Skeletal muscle satellite cell (primary cell): ENCODE results near the gene GSTM2. TPM values are rescaled to one million over a fixed set of nuclear protein-coding genes. Genes with fewer than 3 reads are reported as not detected.

Experiments
- H3K27me3 ChIP-seq: 2 replicates; pipeline ENCODE4 v1.7.0; 2013; ENCODE audit warnings: low read length; ENCODE audit not compliant: control insufficient read depth, insufficient read depth
- H3K36me3 ChIP-seq: 2 replicates; pipeline ENCODE4 v1.7.0; 2013; ENCODE audit warnings: mild to moderate bottlenecking, control low read depth, low read length; ENCODE audit not compliant: insufficient read depth
- H3K4me1 ChIP-seq: 2 replicates; pipeline ENCODE4 v1.7.0; 2013; ENCODE audit warnings: low read length; ENCODE audit not compliant: control insufficient read depth, insufficient read depth
- H3K4me2 ChIP-seq: 2 replicates; pipeline ENCODE4 v1.7.0; 2013; ENCODE audit warnings: mild to moderate bottlenecking, low read length
- H3K4me3 ChIP-seq: 2 replicates; pipeline ENCODE4 v1.7.0; 2013; ENCODE audit warnings: low read length
- H3K9ac ChIP-seq: 2 replicates; pipeline ENCODE4 v1.7.0; 2013; ENCODE audit warnings: mild to moderate bottlenecking, low read depth, low read length, moderate library complexity
- H3K9me3 ChIP-seq: replicated peaks from 2 replicates; pipeline ENCODE4 v1.7.0; 2013; ENCODE audit warnings: mild to moderate bottlenecking, control low read depth, low read length
- total RNA-seq: library from RNA; depleted of rRNA; stranded (reverse); fragments of >200 nt; gene quantifications from 2 replicates; pipeline ENCODE4 v1.2.3, GENCODE V29; 2012; rRNA removed

GSTM2 gene
- 7.4 and 8.4 TPM in 2 replicates for total RNA-seq

GRCh38 chr1:109667452-109668122, at the start of gene GSTM2:
Gene GSTM2, plus strand, starts transcription at chr1:109668057. Its CDS starts 59 bp downstream, at chr1:109668116.
- no peaks in the 10 kb centered on the region for H3K27me3 ChIP-seq

DNA sequence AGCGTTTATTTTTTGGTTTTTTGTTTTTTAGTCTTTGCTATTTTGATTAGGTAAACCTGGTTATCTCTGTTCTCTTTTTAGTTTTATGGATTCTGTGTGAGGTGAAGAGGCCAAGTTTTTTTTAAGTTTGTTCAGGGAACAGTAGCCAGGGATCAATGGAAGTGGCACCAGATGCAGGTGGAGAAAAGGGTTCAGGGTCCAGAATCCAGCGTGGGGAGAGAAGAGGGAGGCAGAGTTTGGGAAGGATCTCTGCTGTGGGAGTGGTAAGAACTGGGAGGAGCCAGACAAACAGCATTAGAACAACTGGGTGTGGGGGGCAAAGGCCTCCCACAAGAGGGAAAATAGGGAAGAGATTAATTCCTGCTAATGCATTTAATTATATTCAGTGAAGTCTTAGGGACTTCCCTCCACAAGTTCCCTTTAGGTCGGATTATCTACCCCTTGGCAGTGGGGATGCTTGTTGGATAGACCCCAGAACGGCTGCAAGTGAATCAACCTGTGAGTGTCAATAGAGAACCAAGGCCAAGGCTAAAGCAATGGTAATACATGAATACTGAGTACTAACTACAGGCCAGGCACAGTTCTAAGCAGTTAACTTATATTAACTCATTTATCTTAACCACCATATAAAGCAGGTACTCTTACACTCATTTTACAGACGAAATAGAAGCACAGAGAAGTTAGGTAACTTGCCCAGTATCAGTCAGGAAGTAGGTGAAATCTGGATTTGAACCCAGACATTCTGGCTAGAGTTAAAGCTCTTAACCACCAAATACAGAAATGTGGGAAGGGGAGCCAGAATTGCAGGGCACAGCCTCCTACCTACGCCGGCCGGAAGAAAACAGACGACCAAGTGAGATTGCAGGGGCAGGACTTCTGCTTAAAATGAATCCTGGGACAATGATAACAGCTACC, 48.9 kb upstream of the GSTM2 start:
- Histone ChIP-seq H3K27me3 (no peaks in the 10 kb centered on the region), H3K4me3 (peak overlapping the region; percentile 97), H3K36me3 (peaks cover 4% of the 10 kb centered on the region), H3K9ac (peak overlapping the region; percentile 98), H3K4me2 (peak overlapping the region; percentile 100), H3K4me1 (peaks cover 49% of the 10 kb centered on the region), H3K9me3 (no peaks in the 10 kb centered on the region)

More at GRCh38 chr1:109667452-109668122, at the start of gene GSTM2:
- Histone ChIP-seq H3K9ac (peak within 1 kb of the TSS; percentile 66), H3K4me1 (peaks cover 6% of the 10 kb centered on the region), H3K4me3 (peak within 1 kb of the TSS; percentile 67), H3K36me3 (no peaks in the 10 kb centered on the region), H3K9me3 (no peaks in the 10 kb centered on the region), H3K4me2 (peak within 1 kb of the TSS; percentile 82)

DNA sequence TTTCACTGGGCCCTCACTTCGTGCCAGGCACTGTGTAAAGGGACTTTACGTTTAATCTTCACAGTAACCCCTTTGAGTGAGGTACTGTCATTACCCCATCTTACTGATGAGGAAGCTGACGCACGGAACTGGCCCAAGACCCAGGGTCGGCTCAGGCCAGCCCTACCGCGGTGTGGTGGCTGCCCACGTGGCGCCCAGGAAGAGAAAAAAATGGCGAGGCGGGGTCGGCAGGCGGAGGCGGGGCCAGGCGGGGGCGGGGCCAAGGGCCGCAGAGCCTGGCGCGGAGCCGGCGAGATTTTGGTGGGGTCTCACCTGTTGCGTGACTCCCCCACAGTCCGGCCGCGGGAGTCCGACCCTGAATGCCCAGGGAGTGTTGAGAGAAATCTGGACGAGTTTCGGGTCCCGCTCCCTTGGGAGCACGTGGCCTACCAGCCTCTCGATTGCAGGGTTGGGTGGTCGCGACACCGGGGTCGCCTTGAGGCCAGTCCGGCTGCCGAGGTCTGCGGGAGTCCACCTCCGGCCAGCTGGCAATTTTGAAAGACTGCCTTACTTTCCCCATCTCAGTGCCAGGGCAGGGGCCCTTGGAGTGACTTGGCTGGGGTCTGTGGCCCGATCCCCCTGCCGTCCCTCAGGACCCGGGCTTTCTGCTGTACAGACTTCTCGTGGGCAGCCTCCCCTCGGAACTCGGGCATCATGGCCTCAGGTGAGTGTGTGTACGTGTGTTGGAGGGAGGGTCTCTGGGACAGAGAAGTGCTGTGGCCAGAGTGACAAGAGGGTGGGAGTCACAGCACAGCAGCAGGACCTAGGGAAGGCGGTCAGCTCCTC, 48.1 kb upstream of the GSTM2 start, which contains the start of the genes AMPD2 and GNAT2:
Gene AMPD2, plus strand, starts transcription at position 262 of the 825 bp plus-strand sequence. CDS start 1,339 bp downstream, outside the sequence.
Gene GNAT2, minus strand, starts transcription at position 41 of the 825 bp plus-strand sequence. CDS start 6,746 bp downstream, outside the sequence.
- Histone ChIP-seq H3K9ac (peak within 1 kb of the TSS; percentile 98), H3K9me3 (no peaks in the 10 kb centered on the region), H3K36me3 (peaks cover 4% of the 10 kb centered on the region), H3K4me1 (peaks cover 58% of the 10 kb centered on the region), H3K4me3 (peak within 1 kb of the TSS; percentile 97), H3K27me3 (no peaks in the 10 kb centered on the region), H3K4me2 (peak within 1 kb of the TSS; percentile 100)

- Histone ChIP-seq H3K9ac (peak overlapping the region; percentile 98), H3K4me2 (peak overlapping the region; percentile 100), H3K27me3 (no peaks in the 10 kb centered on the region), H3K36me3 (peaks cover 5% of the 10 kb centered on the region), H3K4me1 (peaks cover 58% of the 10 kb centered on the region), H3K4me3 (peak overlapping the region; percentile 97), H3K9me3 (no peaks in the 10 kb centered on the region)
Measured at GRCh38 chr1:109620401-109620791, 47.5 kb upstream of the GSTM2 start.

DNA sequence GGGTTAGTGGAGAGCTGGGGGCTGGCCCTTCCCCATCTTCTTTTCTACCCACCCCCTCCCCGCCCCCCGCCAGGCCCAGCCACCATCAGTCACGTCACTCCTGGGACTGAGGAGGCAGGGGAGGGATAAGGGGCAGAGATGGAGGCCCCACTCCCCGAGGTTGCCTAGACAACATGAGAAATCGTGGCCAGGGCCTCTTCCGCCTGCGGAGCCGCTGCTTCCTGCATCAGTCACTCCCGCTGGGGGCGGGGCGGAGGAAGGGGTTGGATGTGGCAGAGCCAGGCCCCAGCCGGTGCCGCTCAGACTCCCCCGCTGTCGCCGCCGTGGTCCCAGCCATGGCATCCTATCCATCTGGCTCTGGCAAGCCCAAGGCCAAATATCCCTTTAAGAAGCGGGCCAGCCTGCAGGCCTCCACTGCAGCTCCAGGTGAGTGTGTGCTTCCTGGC, 47.0 kb upstream of the GSTM2 start:
- Histone ChIP-seq H3K4me2 (peak overlapping the region; percentile 100), H3K4me3 (peak overlapping the region; percentile 97), H3K27me3 (no peaks in the 10 kb centered on the region), H3K36me3 (peaks cover 8% of the 10 kb centered on the region), H3K9me3 (no peaks in the 10 kb centered on the region), H3K4me1 (peaks cover 58% of the 10 kb centered on the region), H3K9ac (peak overlapping the region; percentile 98)

DNA sequence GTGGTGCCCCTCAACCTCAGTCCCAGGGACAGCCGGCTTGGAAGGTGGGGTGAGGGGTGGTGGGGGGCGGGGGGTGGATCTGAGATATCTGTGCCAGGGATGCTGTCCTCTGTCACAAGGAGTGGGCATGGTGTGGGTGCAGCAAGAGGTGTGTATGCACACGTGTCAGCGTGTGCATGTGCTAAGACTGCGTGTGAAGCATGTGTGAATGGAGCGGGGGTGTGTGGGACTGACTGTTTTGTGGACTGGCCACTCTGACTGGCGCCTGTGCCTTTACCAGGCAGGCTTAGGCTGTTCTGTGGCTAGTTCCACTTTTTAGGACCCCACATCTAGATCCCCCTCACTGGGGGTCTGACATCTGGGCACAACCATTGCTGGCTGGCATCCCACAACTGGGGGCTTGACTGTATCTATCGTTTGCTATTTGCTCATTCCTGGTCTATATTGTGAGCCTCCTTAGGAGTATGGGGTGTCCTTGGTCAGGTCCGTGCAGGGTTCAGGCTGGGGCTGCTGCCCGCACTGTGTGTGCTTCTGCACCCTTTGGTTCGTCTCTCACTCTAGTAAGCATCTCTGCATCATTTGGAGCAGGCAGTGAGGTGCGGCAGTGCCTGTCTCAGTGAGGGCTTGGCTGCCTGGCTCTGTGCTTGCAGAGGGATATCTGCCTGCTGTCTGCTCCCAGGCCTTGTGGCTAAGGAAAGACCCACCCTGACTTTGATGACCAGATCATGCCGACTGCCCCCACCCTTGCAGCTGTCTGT, 46.3 kb upstream of the GSTM2 start:
- Histone ChIP-seq H3K9me3 (no peaks in the 10 kb centered on the region), H3K4me1 (peaks cover 57% of the 10 kb centered on the region), H3K9ac (peak overlapping the region; percentile 76), H3K27me3 (no peaks in the 10 kb centered on the region), H3K4me2 (peak overlapping the region; percentile 100), H3K36me3 (peaks cover 15% of the 10 kb centered on the region), H3K4me3 (peak overlapping the region; percentile 97)

DNA sequence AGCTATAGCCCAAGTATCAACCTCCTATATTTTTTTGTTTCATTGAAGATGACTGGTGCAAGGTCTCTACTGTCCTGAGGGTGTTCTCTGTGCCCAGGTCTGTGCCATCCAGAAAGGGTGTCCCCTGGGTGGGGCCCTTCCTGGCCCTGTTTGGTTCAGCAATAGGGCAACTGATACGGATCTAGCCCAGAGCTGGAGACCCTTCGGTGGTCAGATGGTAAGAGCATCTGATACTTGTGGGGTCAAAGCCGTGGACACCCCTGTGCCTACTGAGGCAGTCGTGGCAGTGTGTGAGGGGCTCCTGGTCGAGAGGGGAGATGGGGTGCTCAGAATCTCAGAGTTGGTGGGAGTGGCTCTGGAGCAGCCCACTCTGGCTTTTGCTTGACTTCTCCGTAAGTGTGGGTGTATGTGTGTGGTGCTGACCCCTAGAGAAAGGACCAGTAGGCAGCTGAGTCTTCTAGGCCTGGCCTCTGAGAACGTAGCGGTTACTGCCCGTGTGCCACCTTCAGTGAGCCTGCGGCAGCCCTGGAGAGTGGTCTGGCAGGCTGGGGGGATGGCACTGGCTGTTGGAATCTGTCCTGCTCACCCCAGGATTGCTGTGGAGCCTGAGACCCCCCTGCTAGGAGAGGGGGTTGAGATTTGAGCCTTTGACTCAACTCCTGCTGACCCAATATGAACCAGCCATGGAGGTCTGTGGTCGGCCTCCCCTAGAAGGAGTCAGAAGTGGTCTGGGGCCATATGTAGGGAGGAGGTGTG, 45.5 kb upstream of the GSTM2 start:
- Histone ChIP-seq H3K4me3 (peak overlapping the region; percentile 97), H3K4me1 (peaks cover 50% of the 10 kb centered on the region), H3K27me3 (no peaks in the 10 kb centered on the region)

DNA sequence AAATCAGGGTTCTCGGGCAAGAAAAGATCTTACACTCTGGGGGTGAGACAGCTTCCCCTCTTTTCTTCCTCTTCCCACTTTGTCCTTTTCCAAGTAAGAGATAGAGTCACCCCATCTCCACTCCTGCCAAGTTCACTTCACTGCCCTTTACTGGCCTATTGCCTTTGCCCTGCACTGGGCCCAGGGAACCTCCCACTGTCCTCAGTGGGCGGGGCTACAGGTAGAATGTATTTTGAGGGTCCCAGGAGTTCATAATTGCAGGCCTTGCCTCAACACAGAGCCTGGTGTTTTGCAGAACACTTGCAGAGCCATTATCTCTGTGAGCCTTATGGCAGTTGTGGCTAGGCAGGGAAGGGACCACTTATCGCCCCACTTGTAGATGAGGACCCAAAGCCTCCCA, 45.0 kb upstream of the GSTM2 start:
- Histone ChIP-seq H3K27me3 (no peaks in the 10 kb centered on the region), H3K4me2 (peak overlapping the region; percentile 100), H3K4me3 (no peak overlapping the region), H3K36me3 (peaks cover 28% of the 10 kb centered on the region), H3K9ac (no peak overlapping the region), H3K9me3 (no peaks in the 10 kb centered on the region), H3K4me1 (peaks cover 45% of the 10 kb centered on the region)

More for the DNA sequence above, 45.5 kb upstream of the GSTM2 start:
- Histone ChIP-seq H3K36me3 (peaks cover 23% of the 10 kb centered on the region), H3K4me2 (peak overlapping the region; percentile 100), H3K9ac (no peak overlapping the region), H3K9me3 (no peaks in the 10 kb centered on the region)

- peaks cover 45% of the 10 kb centered on the region for H3K4me1 ChIP-seq
- peak overlapping the region; percentile 21 for H3K4me3 ChIP-seq
- H3K27me3 ChIP-seq = no peaks in the 10 kb centered on the region
- peak overlapping the region; percentile 24 for H3K4me2 ChIP-seq
- H3K36me3 ChIP-seq = peaks cover 35% of the 10 kb centered on the region
- peak overlapping the region; percentile 0 for H3K9ac ChIP-seq
- H3K9me3 ChIP-seq = no peaks in the 10 kb centered on the region
Measured at GRCh38 chr1:109623601-109624161, 44.2 kb upstream of the GSTM2 start.
